Cerebellar cortex (tissue), 1 donor: ENCODE measurements around the gene TMC1.

Experiments
- DNase-seq: peaks from one replicate; pipeline ENCODE4 v3.0.0-alpha.2; 2015; ENCODE audit warnings: low spot score

TMC1 gene

GRCh38 chr9:72680593-72681282 is 159.3 kb downstream of the TMC1 start:
- no peak for DNase-seq

GRCh38 chr9:72681283-72681630 is 159.8 kb downstream of the TMC1 start:
- DNase-seq: no peak

GRCh38 chr9:72684615-72685014 is 163.2 kb downstream of the TMC1 start:
- DNase-seq: no peak

DNA sequence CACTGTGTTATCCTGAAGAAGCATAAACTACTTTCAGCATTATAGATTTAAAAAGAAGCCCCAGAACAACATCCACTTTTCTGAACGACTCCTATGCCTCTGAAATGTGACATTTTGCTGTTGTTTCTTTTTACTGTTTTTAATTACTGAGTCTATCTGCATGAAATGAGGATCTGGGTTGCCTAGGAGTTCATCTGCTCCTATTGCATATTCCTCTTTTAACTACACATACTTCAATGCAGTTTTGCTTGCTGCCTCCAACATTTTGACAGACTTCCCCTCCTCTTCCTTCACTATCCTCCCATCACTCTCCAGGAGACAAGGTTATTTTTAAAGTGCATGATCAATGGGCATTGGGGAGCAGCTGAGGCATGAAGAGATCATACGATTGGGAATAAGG is 164.5 kb downstream of the TMC1 start:
- DNase-seq: no peak

DNA sequence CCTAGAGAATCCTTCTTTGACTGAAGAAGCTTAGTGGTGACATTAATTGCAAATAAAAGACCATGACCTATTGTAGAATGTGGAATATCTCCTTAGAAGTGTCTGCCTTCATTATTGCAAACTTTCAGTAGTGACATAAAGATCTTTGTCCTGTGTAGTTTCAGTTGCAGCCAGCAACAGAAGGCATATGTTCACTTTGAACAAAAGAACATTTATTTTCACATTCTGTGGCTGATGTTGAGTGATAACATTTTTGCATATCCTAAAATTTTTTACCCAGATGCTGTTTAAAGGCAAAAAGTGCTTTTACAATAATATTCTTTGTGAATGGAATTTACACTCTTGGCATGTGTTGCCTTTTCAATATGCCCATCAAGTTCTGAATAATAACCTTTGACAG is 165.9 kb downstream of the TMC1 start:
- no peak for DNase-seq

DNA sequence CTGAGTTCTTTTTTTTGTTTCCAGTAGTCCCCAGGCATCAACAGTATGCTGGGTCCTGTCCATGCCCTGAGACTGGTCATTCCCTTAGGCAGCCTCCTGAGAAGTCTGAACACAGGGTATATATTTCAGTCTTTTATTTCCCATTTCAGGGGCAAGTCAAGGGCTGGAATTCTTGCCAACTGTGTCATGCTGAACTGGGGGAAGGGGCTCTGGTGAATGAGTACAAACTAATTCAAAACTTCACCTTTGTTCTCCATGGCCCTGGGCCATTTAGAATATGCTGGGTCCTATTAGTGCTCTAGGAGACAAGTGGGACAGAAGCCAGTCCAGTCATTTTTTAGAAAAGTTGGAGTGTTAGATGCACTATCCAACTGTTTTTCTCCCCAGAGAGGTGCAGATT is 170.3 kb downstream of the TMC1 start:
- DNase-seq: no peak

DNA sequence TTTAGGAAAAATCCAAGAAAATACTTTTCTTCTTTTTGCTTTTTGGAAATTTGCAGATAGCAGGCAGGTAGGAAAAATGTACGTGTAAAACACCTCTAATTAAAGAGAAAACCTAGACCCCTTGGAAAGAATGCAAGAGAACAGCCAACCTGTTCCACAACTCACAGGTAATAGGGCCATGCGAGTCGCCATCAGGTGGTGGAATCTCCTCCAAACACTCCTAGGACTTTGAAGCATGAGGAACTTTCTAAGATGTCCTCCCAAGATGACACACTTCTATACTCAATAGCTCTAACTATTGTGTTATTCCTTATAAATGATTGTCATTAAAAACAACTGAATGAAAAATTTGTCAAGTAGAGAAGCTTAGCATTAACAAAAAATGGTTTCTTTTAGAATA is 174.0 kb downstream of the TMC1 start:
- no peak for DNase-seq

- no peak for DNase-seq
Observed at GRCh38 chr9:72696511-72696910, 175.1 kb downstream of the TMC1 start.

DNA sequence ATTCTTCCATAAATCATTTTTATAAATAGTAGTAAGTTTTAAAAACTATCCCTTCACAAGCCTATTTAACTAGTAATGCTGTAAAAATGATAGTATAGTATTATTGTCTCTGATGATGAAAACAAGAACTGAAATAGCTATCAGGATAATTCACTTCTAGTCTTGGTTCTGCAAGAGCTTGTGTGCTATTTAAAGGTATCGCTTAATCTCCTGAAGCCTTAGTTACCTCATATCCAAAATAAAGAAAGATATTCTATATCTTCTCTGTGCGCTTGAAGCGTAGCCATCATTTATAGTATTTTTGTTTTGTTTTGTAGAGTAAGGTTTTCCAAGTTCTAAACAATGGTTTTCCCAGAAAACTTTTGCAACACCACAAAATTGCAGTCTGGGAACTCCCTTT is 180.1 kb downstream of the TMC1 start:
- DNase-seq: no peak

DNA sequence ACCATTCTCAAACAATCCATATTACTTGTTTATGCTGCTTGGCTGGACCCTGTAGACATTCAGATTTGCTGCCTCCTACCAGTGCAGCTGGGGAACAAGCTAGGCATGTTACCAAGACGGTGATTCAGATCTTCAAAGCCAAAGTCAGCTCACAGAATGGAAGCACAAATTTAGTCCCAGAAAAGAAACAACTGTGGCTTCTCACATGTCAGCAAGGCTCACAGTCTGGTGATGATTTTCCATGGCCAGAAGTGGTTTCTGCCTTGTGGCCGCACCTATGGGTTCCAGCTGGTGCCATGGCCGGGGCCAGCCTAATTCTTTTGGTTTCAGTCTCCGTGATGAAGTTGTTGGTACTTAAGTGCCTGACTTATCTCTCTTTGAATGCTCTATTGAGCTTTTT is 182.2 kb downstream of the TMC1 start:
- DNase-seq: no peak

GRCh38 chr9:72704688-72705375 is 183.4 kb downstream of the TMC1 start:
- no peak for DNase-seq

DNA sequence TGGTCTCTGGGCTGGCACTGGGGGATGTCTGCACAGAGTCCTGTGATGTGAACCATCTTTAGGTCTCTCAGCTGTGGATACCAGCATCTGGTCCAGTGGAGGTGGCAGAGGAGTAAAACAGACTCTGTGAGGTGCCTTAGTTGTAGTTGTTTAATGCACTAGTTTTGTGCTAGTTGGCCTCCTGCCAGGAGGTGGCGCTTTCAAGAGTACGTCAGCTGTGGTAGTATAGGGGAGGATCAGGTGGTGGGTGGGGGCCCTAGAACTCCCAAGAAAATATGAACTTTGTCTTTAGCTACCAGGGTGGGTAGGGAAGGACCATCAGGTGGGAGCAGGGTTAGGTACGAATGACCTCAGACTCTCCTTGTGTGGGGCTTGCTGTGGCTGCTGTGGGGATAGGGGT is 197.1 kb downstream of the TMC1 start:
- DNase-seq: no peak

DNA sequence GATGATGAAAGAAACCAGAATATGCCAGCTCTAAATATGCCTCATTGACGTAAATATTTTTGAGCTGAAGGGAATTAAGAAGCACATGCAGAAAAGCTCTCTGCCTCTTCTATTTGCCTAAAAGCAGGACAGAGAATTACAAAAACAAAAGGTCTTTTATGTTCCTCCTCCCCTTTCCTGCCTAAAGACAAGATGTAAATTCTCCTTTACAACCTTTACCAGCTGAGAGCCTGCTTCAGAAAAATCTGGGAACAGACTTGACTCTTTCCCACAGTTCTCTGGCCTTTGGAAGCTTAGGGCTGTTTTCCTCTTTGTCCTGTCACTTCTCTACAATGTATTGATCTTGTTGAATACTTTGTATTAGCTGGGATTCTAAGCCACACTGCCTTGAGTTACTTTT is 199.7 kb downstream of the TMC1 start:
- DNase-seq: no peak

DNA sequence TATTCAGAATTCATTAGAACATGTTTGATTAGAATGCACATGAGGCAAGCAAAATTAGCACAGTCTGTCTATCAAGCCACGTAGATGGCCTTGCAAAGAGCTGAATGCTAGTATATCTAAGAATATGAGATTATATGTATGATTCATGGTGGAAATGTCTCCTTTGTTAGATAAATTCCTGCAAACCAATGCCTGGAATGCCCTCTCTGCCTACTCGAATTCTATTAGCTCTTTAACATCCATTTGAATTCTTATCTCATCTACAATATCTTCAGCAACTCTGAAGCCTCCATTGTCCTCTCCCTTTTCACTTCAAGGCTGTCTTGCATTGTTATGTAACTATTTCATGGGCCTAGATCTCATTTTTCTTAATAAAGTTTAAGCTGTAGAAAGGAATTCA is 205.5 kb downstream of the TMC1 start:
- no peak for DNase-seq

- no peak for DNase-seq
Observed at GRCh38 chr9:72728031-72728770, 206.8 kb downstream of the TMC1 start.

- no peak for DNase-seq
Observed at GRCh38 chr9:72733895-72734294, 212.5 kb downstream of the TMC1 start.

DNA sequence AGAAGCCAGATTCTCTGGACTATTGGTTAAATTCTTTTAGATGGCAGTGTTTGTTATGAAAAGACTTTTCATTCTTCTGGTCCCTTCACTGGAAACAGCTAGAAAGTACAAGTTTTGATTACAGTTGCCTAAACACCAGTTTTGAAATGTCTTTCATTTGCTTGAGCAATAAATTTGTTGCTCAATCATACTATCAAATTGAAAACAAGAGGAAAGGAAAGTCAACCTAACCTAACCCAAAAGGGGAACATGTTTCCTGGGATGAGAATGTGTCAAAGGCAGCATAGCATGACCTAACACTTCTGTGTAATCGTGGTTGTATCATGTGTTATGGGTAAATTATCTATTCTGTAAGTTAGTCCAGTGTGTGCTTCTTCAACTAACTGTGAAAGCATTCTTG is 213.2 kb downstream of the TMC1 start:
- no peak for DNase-seq

- no peak for DNase-seq
Observed at GRCh38 chr9:72743836-72744235, 222.4 kb downstream of the TMC1 start.

- DNase-seq: no peak
Observed at GRCh38 chr9:72749276-72749675, 227.9 kb downstream of the TMC1 start.

- DNase-seq: no peak
Observed at GRCh38 chr9:72751541-72751940, 230.1 kb downstream of the TMC1 start.

GRCh38 chr9:72753266-72753893 is 232.0 kb downstream of the TMC1 start:
- DNase-seq: peak; percentile 49

DNA sequence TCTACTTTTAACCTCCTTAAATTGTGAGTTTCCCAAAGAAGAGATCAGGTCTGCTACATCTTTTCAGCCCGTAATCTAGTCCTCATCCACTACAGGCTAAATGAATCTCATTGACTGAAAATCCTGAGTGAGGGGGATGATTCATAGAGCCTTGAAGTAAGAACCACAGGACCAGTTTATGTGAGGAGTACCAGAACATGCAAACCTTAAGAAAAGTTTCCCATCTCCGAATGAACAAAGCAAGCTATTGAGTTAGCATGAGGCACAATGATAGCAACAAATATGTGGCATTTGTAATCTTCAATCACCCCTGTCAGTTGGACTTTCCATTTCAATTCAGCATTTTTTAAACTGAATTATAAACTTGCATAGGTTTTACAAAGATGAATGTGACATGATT is 234.4 kb downstream of the TMC1 start:
- no peak for DNase-seq

GRCh38 chr9:72758944-72759343 is 237.5 kb downstream of the TMC1 start:
- no peak for DNase-seq
